ENCODE data around the gene FGF12.

The FGF12 gene

DNA sequence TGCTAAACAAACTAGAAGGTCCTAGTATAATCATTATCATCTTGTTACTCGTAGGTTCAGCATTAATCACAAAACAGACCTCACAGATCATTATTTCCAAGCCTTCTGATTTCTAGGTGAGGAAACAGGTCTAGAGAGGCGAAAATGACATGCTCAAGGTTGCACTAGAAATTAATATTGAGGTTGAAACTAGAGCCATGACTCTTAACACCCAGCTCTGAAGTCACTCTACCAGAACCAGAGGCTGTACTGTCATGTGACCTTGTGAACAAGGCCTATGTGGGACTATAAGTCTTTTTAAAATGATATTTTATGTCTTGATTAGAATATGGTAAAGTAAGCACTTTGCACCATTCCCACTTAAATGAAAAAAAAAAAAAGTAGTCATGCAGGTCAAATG lies 23.8 kb upstream of the FGF12 start (continued):
- TF ChIP-seq, protein P1, sequence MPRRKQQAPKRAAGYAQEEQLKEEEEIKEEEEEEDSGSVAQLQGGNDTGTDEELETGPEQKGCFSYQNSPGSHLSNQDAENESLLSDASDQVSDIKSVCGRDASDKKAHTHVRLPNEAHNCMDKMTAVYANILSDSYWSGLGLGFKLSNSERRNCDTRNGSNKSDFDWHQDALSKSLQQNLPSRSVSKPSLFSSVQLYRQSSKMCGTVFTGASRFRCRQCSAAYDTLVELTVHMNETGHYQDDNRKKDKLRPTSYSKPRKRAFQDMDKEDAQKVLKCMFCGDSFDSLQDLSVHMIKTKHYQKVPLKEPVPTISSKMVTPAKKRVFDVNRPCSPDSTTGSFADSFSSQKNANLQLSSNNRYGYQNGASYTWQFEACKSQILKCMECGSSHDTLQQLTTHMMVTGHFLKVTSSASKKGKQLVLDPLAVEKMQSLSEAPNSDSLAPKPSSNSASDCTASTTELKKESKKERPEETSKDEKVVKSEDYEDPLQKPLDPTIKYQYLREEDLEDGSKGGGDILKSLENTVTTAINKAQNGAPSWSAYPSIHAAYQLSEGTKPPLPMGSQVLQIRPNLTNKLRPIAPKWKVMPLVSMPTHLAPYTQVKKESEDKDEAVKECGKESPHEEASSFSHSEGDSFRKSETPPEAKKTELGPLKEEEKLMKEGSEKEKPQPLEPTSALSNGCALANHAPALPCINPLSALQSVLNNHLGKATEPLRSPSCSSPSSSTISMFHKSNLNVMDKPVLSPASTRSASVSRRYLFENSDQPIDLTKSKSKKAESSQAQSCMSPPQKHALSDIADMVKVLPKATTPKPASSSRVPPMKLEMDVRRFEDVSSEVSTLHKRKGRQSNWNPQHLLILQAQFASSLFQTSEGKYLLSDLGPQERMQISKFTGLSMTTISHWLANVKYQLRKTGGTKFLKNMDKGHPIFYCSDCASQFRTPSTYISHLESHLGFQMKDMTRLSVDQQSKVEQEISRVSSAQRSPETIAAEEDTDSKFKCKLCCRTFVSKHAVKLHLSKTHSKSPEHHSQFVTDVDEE (CRISPR knock-in tag; IDR thresholded peaks at IDR 0.05) = no peak

DNA sequence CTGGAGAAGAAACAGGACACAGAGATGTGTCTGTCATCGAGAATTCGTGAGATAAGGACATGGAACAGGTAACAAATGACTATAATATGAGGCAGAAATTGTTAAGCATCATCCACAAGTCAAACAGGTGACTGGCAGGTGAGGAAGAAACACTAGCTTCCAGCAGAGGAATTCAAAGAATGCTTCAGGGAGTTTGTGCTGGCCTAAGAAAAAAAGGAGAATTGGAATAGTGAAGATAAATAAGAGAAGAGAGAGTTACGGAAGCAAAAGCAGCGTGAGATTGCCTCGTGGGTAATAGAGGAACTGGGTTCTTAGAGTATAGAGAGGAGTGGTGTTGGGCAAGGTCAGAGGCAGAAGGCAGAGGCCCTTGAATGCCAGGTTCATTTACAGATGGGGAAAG lies 22.9 kb upstream of the FGF12 start:
- no peak for ATAC-seq
- TF ChIP-seq TOX (CRISPR knock-in tag; IDR thresholded peaks at IDR 0.05; ENCODE audit: borderline replicate concordance) = no peak
- TF ChIP-seq ARNTL (CRISPR knock-in tag; IDR thresholded peaks at IDR 0.05; ENCODE audit: borderline replicate concordance, low read depth) = no peak
- TF ChIP-seq ZFP3 (CRISPR knock-in tag; IDR thresholded peaks at IDR 0.05) = no peak
- no peak for TF ChIP-seq ZNF70 (CRISPR knock-in tag; IDR thresholded peaks at IDR 0.05)
- no peak for TF ChIP-seq ZC3H10 (CRISPR knock-in tag; IDR thresholded peaks at IDR 0.05)
- TF ChIP-seq ISL1 (CRISPR knock-in tag; IDR thresholded peaks at IDR 0.05) = no peak
- no peak for TF ChIP-seq SNAI2 (CRISPR knock-in tag; IDR thresholded peaks at IDR 0.05)
- TF ChIP-seq ESRRG (CRISPR knock-in tag; IDR thresholded peaks at IDR 0.05) = no peak
- no peak for TF ChIP-seq CSDC2 (CRISPR knock-in tag; IDR thresholded peaks at IDR 0.05)
- no peak for TF ChIP-seq ZNF565 (CRISPR knock-in tag; conservative IDR thresholded peaks at IDR 0.05; ENCODE audit: low read depth)
- no peak for TF ChIP-seq TCF4 (CRISPR knock-in tag; IDR thresholded peaks at IDR 0.05; ENCODE audit: borderline replicate concordance)
- no peak for TF ChIP-seq PPARA (CRISPR knock-in tag; IDR thresholded peaks at IDR 0.05; ENCODE audit: borderline replicate concordance)
- TF ChIP-seq CREB5 (CRISPR knock-in tag; IDR thresholded peaks at IDR 0.05; ENCODE audit: low read depth) = no peak
- no peak for TF ChIP-seq BACH2 (CRISPR knock-in tag; IDR thresholded peaks at IDR 0.05; ENCODE audit: borderline replicate concordance)
- TF ChIP-seq GLIS3 (CRISPR knock-in tag; IDR thresholded peaks at IDR 0.05) = no peak

DNA sequence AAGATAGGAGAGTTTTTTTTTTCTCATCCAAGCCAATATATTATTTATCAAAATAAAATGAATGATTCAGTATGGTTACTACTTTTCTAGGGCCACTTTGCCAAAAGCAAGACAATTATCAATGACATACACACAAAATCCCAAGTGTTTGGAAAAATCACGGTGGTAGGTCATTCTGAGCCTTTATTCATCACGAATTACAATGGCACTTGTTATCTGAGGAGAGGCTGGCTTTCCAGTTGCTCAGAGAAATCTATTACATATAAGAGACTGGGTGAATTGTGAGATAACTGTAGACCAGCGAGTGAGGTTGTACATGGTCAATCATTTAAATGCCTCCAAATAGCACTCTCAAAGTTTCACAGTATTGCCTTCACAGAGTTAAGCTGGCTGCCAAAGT lies 20.4 kb upstream of the FGF12 start:
- no peak for TF ChIP-seq ZFP3 (CRISPR knock-in tag; IDR thresholded peaks at IDR 0.05)
- TF ChIP-seq RARB (CRISPR knock-in tag; IDR thresholded peaks at IDR 0.05) = no peak
- no peak for TF ChIP-seq POU6F1 (CRISPR knock-in tag; IDR thresholded peaks at IDR 0.05; ENCODE audit: borderline replicate concordance, low read depth)
- TF ChIP-seq, protein P1 (CRISPR knock-in tag; IDR thresholded peaks at IDR 0.05) = no peak
- TF ChIP-seq OSR1 (CRISPR knock-in tag; IDR thresholded peaks at IDR 0.05) = no peak
- no peak for TF ChIP-seq GLIS3 (CRISPR knock-in tag; IDR thresholded peaks at IDR 0.05)
- ATAC-seq = no peak

DNA sequence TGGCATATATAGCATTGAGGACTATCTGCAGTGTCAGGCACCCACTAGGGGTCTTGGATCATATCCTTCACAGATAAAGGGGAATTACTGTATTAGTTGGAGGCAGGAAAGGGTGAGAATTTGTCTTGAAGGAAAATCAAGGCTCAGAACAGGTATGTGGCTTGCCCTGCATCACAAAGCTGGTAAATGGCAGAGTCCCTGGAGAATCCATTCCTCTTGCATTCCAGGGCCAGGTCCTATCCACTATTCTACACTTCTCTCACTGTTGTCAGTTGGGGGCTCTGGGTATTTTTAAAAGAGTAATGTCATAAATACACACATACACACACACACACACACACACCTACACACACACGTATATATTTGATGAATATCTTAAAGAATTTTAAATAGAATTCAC lies 19.8 kb upstream of the FGF12 start:
- TF ChIP-seq BACH2 (CRISPR knock-in tag; IDR thresholded peaks at IDR 0.05; ENCODE audit: borderline replicate concordance) (no peak), CSRNP3 (CRISPR knock-in tag; IDR thresholded peaks at IDR 0.05) (no peak), ZNF565 (CRISPR knock-in tag; conservative IDR thresholded peaks at IDR 0.05; ENCODE audit: low read depth) (no peak), CREB5 (CRISPR knock-in tag; IDR thresholded peaks at IDR 0.05; ENCODE audit: low read depth) (no peak), CSDC2 (CRISPR knock-in tag; IDR thresholded peaks at IDR 0.05) (no peak)
- ATAC-seq = no peak
